ENCODE data around the gene NR2E1. TPM values are rescaled to one million over a fixed set of nuclear protein-coding genes. Genes with fewer than 3 reads are reported as not detected.

Gene NR2E1
- total RNA-seq, 1 experiment from 2014 or later: 1.4 TPM

GRCh38 chr6:108119769-108120141 is 46.1 kb upstream of the NR2E1 start:
- Histone ChIP-seq H3K9me3 (no peaks in the 10 kb centered on the region), H3K36me3 (ENCODE audit: control insufficient read depth, insufficient read depth, low read length) (no peaks in the 10 kb centered on the region), H3K4me1 (no peaks in the 10 kb centered on the region), H3K27me3 (replicated peaks; ENCODE audit: control insufficient read depth, insufficient read depth, low read length) (no peaks in the 10 kb centered on the region), H3K4me3 (ENCODE audit: low read depth, low read length) (no peak overlapping the region)
- ChIA-PET CTCF (interaction anchor here (0.9 kb wide), 1 partner anchor 13 kb away, joined by 5 read pairs; no protein-coding TSS in a partner anchor), POLR2A (no interaction called here)
- no TSS peak for BruUV-seq (replicated peaks)
- H3K36me3 Mint-ChIP-seq (ENCODE audit: insufficient read depth, unreplicated experiment): no peaks in the 10 kb centered on the region
- intact Hi-C loops (cut with micrococcal nuclease; ENCODE audit: unreplicated experiment): loop anchor here (5.0 kb wide), 2 partner anchors 38 to 143 kb away; partner anchors contain the start of gene SNX3
- no peak overlapping the region for H3K4me3 Mint-ChIP-seq (ENCODE audit: unreplicated experiment)
- TF ChIP-seq CTCF (IDR thresholded peaks at IDR 0.05; ENCODE audit: insufficient read depth in 1 of 2, low read depth in 1 of 2, low read length in 1 of 2, severe bottlenecking in 1 of 2, unreplicated experiment in 1 of 2): no peak
- H3K9me3 Mint-ChIP-seq (ENCODE audit: unreplicated experiment): no peaks in the 10 kb centered on the region
- no peaks in the 10 kb centered on the region for H3K27me3 Mint-ChIP-seq (ENCODE audit: insufficient read depth, unreplicated experiment)
- DNase-seq: no peak
- no peaks in the 10 kb centered on the region for H3K4me1 Mint-ChIP-seq (ENCODE audit: low read depth, unreplicated experiment)
- no peak overlapping the region for H3K27ac Mint-ChIP-seq (ENCODE audit: unreplicated experiment)

GRCh38 chr6:108120311-108120710 is 45.5 kb upstream of the NR2E1 start:
- POLR2A ChIA-PET: no interaction called here
- H3K36me3 Mint-ChIP-seq (ENCODE audit: insufficient read depth, unreplicated experiment): no peaks in the 10 kb centered on the region
- no peak overlapping the region for H3K27ac Mint-ChIP-seq (ENCODE audit: unreplicated experiment)
- BruUV-seq (replicated peaks): no TSS peak
- H3K27me3 Mint-ChIP-seq (ENCODE audit: insufficient read depth, unreplicated experiment): no peaks in the 10 kb centered on the region
- TF ChIP-seq CTCF (IDR thresholded peaks at IDR 0.05; ENCODE audit: insufficient read depth in 1 of 2, low read depth in 1 of 2, low read length in 1 of 2, severe bottlenecking in 1 of 2, unreplicated experiment in 1 of 2): no peak
- H3K4me1 Mint-ChIP-seq (ENCODE audit: low read depth, unreplicated experiment): no peaks in the 10 kb centered on the region
- Histone ChIP-seq H3K4me1 (no peaks in the 10 kb centered on the region), H3K9me3 (no peaks in the 10 kb centered on the region), H3K36me3 (ENCODE audit: control insufficient read depth, insufficient read depth, low read length) (no peaks in the 10 kb centered on the region), H3K27me3 (replicated peaks; ENCODE audit: control insufficient read depth, insufficient read depth, low read length) (no peaks in the 10 kb centered on the region), H3K4me3 (ENCODE audit: low read depth, low read length) (no peak overlapping the region)
- no peaks in the 10 kb centered on the region for H3K9me3 Mint-ChIP-seq (ENCODE audit: unreplicated experiment)
- DNase-seq: no peak
- CTCF ChIA-PET: interaction anchor here (0.9 kb wide), 1 partner anchor 12 kb away, joined by 5 read pairs; no protein-coding TSS in a partner anchor
- no peak overlapping the region for H3K4me3 Mint-ChIP-seq (ENCODE audit: unreplicated experiment)
- intact Hi-C loops (cut with micrococcal nuclease; ENCODE audit: unreplicated experiment): no loop called here

GRCh38 chr6:108121612-108122011 is 44.2 kb upstream of the NR2E1 start:
- intact Hi-C loops (cut with micrococcal nuclease; ENCODE audit: unreplicated experiment): no loop called here
- H3K27ac Mint-ChIP-seq (ENCODE audit: unreplicated experiment): no peak overlapping the region
- Histone ChIP-seq H3K27me3 (replicated peaks; ENCODE audit: control insufficient read depth, insufficient read depth, low read length) (no peaks in the 10 kb centered on the region), H3K9me3 (no peaks in the 10 kb centered on the region), H3K4me3 (ENCODE audit: low read depth, low read length) (no peak overlapping the region), H3K4me1 (no peaks in the 10 kb centered on the region), H3K36me3 (ENCODE audit: control insufficient read depth, insufficient read depth, low read length) (no peaks in the 10 kb centered on the region)
- H3K36me3 Mint-ChIP-seq (ENCODE audit: insufficient read depth, unreplicated experiment): no peaks in the 10 kb centered on the region
- POLR2A ChIA-PET: no interaction called here
- H3K27me3 Mint-ChIP-seq (ENCODE audit: insufficient read depth, unreplicated experiment): no peaks in the 10 kb centered on the region
- no peak for DNase-seq
- CTCF ChIA-PET: interaction anchor here (1.4 kb wide), 1 partner anchor 12 kb away, joined by 4 read pairs; no protein-coding TSS in a partner anchor
- H3K4me1 Mint-ChIP-seq (ENCODE audit: low read depth, unreplicated experiment): no peaks in the 10 kb centered on the region
- TF ChIP-seq CTCF (IDR thresholded peaks at IDR 0.05; ENCODE audit: insufficient read depth in 1 of 2, low read depth in 1 of 2, low read length in 1 of 2, severe bottlenecking in 1 of 2, unreplicated experiment in 1 of 2): no peak
- BruUV-seq (replicated peaks): no TSS peak
- H3K4me3 Mint-ChIP-seq (ENCODE audit: unreplicated experiment): no peak overlapping the region
- H3K9me3 Mint-ChIP-seq (ENCODE audit: unreplicated experiment): no peaks in the 10 kb centered on the region

Data from Caco-2 (cell line).